ENCODE measurements around the gene YPEL4. TPM values are rescaled to one million over a fixed set of nuclear protein-coding genes. Genes with fewer than 3 reads are reported as not detected.

The YPEL4 gene
- total RNA-seq, 4 donors from 2014 or later: 0.56 to 0.95 TPM; not detected in 2

DNA sequence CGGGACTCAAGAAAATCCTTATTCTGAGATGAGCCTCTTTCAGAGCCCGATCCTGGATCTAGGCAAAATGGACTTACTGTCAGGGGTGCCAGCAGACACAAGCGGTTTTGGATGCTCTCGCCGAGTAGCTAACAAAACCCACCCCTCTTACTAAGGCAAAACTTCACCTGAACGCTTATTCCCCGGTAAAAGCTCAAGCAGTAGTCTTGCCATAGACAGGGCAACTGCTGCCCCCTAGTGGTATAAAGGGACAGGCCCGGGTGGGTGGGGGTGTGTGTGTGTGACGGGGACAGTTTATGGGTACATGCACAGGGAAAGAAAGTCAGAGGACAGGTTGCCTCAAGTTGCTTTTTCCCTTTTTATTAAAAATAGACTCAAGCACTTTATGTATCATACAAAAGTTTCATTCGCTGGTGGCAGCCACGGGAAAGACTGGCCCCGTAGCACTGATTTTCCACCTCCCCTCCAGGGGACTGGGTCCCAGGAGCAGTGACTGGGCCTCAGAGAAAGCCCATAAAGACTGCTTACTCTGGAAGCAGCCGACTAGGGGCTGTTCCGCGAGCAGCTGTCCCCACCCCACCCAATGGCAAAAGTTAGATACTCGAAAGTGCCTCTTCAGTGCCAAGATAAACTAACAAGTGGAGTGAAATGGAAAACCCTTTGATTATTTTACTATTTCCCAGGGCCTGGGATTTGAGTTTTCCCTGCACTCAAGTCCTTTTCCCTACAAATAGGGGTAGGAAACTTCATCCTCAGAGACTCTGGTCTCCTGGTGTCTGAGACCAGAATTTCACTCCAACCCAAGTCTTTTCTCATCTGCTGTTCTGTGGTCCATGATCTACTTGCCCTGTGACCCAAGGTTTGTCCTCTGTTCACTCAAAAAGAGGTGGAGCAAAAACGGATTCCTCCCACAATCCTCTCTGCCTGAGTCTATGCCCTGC lies 4.7 kb downstream of the YPEL4 start:
- H3K4me1 ChIP-seq: peaks cover 36 to 72% (median 50%) of the 10 kb centered on the region in 3 donors
- no peaks in the 10 kb centered on the region for H3K9me3 ChIP-seq
- H3K36me3 ChIP-seq: no peaks in the 10 kb centered on the region
- TF ChIP-seq, protein P1, sequence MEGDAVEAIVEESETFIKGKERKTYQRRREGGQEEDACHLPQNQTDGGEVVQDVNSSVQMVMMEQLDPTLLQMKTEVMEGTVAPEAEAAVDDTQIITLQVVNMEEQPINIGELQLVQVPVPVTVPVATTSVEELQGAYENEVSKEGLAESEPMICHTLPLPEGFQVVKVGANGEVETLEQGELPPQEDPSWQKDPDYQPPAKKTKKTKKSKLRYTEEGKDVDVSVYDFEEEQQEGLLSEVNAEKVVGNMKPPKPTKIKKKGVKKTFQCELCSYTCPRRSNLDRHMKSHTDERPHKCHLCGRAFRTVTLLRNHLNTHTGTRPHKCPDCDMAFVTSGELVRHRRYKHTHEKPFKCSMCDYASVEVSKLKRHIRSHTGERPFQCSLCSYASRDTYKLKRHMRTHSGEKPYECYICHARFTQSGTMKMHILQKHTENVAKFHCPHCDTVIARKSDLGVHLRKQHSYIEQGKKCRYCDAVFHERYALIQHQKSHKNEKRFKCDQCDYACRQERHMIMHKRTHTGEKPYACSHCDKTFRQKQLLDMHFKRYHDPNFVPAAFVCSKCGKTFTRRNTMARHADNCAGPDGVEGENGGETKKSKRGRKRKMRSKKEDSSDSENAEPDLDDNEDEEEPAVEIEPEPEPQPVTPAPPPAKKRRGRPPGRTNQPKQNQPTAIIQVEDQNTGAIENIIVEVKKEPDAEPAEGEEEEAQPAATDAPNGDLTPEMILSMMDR (IDR thresholded peaks at IDR 0.05): peak; percentile 66 to 92 (median 82)
- no peak for TF ChIP-seq POLR2A (IDR thresholded peaks at IDR 0.05)
- intact Hi-C loops (cut with DNase I): loop anchor here (5.0 kb wide), 2 partner anchors 78 to 163 kb away; partner anchors contain the start of gene UBE2L6
- H3K4me3 ChIP-seq: no peak overlapping the region
- H3K27me3 ChIP-seq: peaks cover 7 to 46% (median 14%) of the 10 kb centered on the region in 4 donors
- no peak for DNase-seq
- WGBS, 2 donors: 7 to 9% methylated on average over 12 to 15 of the region's 17 CpGs
- peak overlapping the region in 3 of 4 donors; percentile 51 to 66 (median 52) for H3K27ac ChIP-seq

- H3K4me1 ChIP-seq: peaks cover 29 to 72% (median 49%) of the 10 kb centered on the region in 3 donors
- H3K4me3 ChIP-seq: no peak overlapping the region
- 63 to 77% methylated on average over 3 of the region's 3 CpGs for WGBS, 2 donors
- intact Hi-C loops (cut with DNase I): loop anchor here (5.0 kb wide), 1 partner anchor 77 kb away; the partner anchor contains the start of gene UBE2L6
- peaks cover 7 to 34% (median 11%) of the 10 kb centered on the region in 4 donors for H3K27me3 ChIP-seq
- H3K9me3 ChIP-seq: no peaks in the 10 kb centered on the region
- no peak for DNase-seq
- no peak overlapping the region for H3K27ac ChIP-seq
- TF ChIP-seq POLR2A (IDR thresholded peaks at IDR 0.05): no peak
- TF ChIP-seq, protein P1 (IDR thresholded peaks at IDR 0.05): no peak
- H3K36me3 ChIP-seq: no peaks in the 10 kb centered on the region
Measured at GRCh38 chr11:57643802-57644201, 5.9 kb downstream of the YPEL4 start.

- Histone ChIP-seq H3K9me3 (no peaks in the 10 kb centered on the region), H3K27ac (no peak overlapping the region), H3K27me3 (peaks cover 0 to 13% (median 0%) of the 10 kb centered on the region in 4 donors), H3K4me1 (peaks cover 26 to 63% (median 31%) of the 10 kb centered on the region in 3 donors), H3K4me3 (no peak overlapping the region), H3K36me3 (no peaks in the 10 kb centered on the region)
- DNase-seq: no peak
- intact Hi-C loops (cut with DNase I): loop anchor here (5.0 kb wide), 1 partner anchor 74 kb away; the partner anchor contains the start of gene UBE2L6
- WGBS, 2 donors: 52 to 55% methylated on average over 6 to 7 of the region's 7 CpGs
- TF ChIP-seq POLR2A (IDR thresholded peaks at IDR 0.05): no peak
- TF ChIP-seq, protein P1 (IDR thresholded peaks at IDR 0.05): peak; percentile 21 to 68 (median 52)
Measured at GRCh38 chr11:57641011-57641807, 8.5 kb downstream of the YPEL4 start.

GRCh38 chr11:57640068-57640800 lies 9.5 kb downstream of the YPEL4 start:
- Histone ChIP-seq H3K27ac (peak overlapping the region in 2 of 4 donors; percentile 9 to 90), H3K27me3 (peaks cover 0 to 5% (median 0%) of the 10 kb centered on the region in 4 donors), H3K9me3 (no peaks in the 10 kb centered on the region), H3K4me3 (peak overlapping the region in 2 of 4 donors; percentile 72 to 90), H3K4me1 (peaks cover 18 to 53% (median 28%) of the 10 kb centered on the region in 3 donors), H3K36me3 (no peaks in the 10 kb centered on the region)
- intact Hi-C loops (cut with DNase I): loop anchor here (5.0 kb wide), 1 partner anchor 73 kb away; the partner anchor contains the start of gene UBE2L6
- DNase-seq: no peak
- 50 to 66% methylated on average over 2 to 4 of the region's 9 CpGs for WGBS, 2 donors
- no peak for TF ChIP-seq POLR2A (IDR thresholded peaks at IDR 0.05)
- TF ChIP-seq, protein P1 (IDR thresholded peaks at IDR 0.05): no peak

Measured in esophagus squamous epithelium (tissue), 5 donors.